NCI-H1105 (cell line): ENCODE results near the gene NUDT22.

ENCODE experiments used
- DNase-seq: peaks from one replicate; lab custom pipeline; 2025; lab: John Stamatoyannopoulos, UW

Gene NUDT22

GRCh38 chr11:64256300-64256699 lies 30.2 kb downstream of the NUDT22 start:
- DNase-seq = no peak

- no peak for DNase-seq
These were observed 32.3 kb downstream of the NUDT22 start for GRCh38 chr11:64258356-64258755.

- DNase-seq = no peak
These were observed 33.0 kb downstream of the NUDT22 start for GRCh38 chr11:64258946-64259532.

GRCh38 chr11:64259533-64260067 lies 33.5 kb downstream of the NUDT22 start:
- no peak for DNase-seq

GRCh38 chr11:64260147-64260708 lies 34.2 kb downstream of the NUDT22 start:
- DNase-seq = no peak

- DNase-seq = no peak
These were observed 35.5 kb downstream of the NUDT22 start for GRCh38 chr11:64261556-64262080.

- DNase-seq = no peak
These were observed 36.4 kb downstream of the NUDT22 start for GRCh38 chr11:64262271-64263002.

- DNase-seq = no peak
These were observed 37.2 kb downstream of the NUDT22 start for GRCh38 chr11:64263021-64263946.

- DNase-seq = no peak
These were observed 37.9 kb downstream of the NUDT22 start for GRCh38 chr11:64263947-64264317.

- no peak for DNase-seq
These were observed 38.3 kb downstream of the NUDT22 start for GRCh38 chr11:64264371-64264852.

- DNase-seq = no peak
These were observed 39.4 kb downstream of the NUDT22 start for GRCh38 chr11:64265176-64266160.

GRCh38 chr11:64266339-64266738 lies 40.3 kb downstream of the NUDT22 start:
- no peak for DNase-seq

- DNase-seq = no peak
These were observed 41.3 kb downstream of the NUDT22 start for GRCh38 chr11:64267207-64267945.

- DNase-seq = peak; percentile 9
These were observed 42.2 kb downstream of the NUDT22 start for GRCh38 chr11:64268025-64268892.

- DNase-seq = no peak
These were observed 42.9 kb downstream of the NUDT22 start for GRCh38 chr11:64268893-64269539.

- DNase-seq = peak; percentile 99
These were observed 43.6 kb downstream of the NUDT22 start for GRCh38 chr11:64269540-64270220.

GRCh38 chr11:64275031-64275800 lies 49.1 kb downstream of the NUDT22 start:
- no peak for DNase-seq
